Measurements from ENCODE around the gene PRKG1. TPM values are rescaled to one million over a fixed set of nuclear protein-coding genes. Genes with fewer than 3 reads are reported as not detected.
"Not testable (repeated sequence)": the region's sequence is repeated elsewhere in the genome, so short reads cannot be mapped to it uniquely, and the experiment has no call there.

The PRKG1 gene
- total RNA-seq, 1 experiment from 2014 or later = 10.4 TPM

DNA sequence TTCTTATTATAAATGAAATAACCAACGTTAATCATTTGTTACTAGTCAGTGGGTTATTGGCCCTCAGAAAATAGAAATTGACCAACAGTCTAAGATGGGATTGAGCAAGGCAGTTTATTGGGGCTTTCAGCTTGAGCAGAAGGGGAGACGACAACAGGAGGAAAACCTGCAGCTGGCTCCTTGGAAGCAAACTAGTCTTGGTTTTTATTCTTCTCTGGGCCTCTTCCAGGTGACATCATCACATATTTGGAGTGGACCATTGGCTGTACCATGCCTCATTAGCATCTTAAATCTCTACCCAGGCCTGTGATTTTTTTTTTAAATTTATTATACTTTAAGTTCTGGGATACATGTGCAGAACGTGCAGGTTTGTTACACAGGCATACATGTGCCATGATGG lies 684.1 kb downstream of the PRKG1 start:
- no peaks in the 10 kb centered on the region for H3K36me3 Mint-ChIP-seq (ENCODE audit: insufficient read depth in 1 of 3, low read depth in 3 of 3)
- H2BK120ac ChIP-seq (ENCODE audit: low read depth, low read length, poor library complexity, severe bottlenecking) = no peak overlapping the region
- no peaks in the 10 kb centered on the region for H3K4me1 ChIP-seq (ENCODE audit: insufficient read depth, low read length)
- H3K9ac ChIP-seq (ENCODE audit: extremely low read depth, insufficient read length, low read length) = no peak overlapping the region
- no peak overlapping the region for H3K23ac ChIP-seq (ENCODE audit: insufficient read length, low read depth, low read length)
- H4K91ac ChIP-seq (ENCODE audit: insufficient read length, low read depth, low read length) = no peak overlapping the region
- WGBS (ENCODE audit: extremely low coverage, insufficient read length, low lambda C conversion rate) = no CpG with 5 or more reads among the region's 3 CpGs
- H2BK15ac ChIP-seq (ENCODE audit: low read depth, low read length) = no peak overlapping the region
- no peak overlapping the region for H4K8ac ChIP-seq (replicated peaks; ENCODE audit: insufficient read length, low read depth, low read length)
- peaks cover 0 to 8% of the 10 kb centered on the region in 2 experiments; a peak in 3 of 4 replicates for H3K4me1 Mint-ChIP-seq
- no peak overlapping the region for H3T11ph ChIP-seq (ENCODE audit: low read length)
- H3K4ac ChIP-seq (ENCODE audit: low read depth, low read length) = no peak overlapping the region
- no peak overlapping the region for H2BK20ac ChIP-seq (ENCODE audit: low read depth, low read length, poor library complexity, severe bottlenecking)
- no peak for DNase-seq
- no peaks in the 10 kb centered on the region for H3K23me2 ChIP-seq (ENCODE audit: insufficient read length, low read depth, low read length, poor library complexity, severe bottlenecking)
- no peak for TF ChIP-seq CTCF (conservative IDR thresholded peaks at IDR 0.05)
- no peak overlapping the region for H2BK12ac ChIP-seq (ENCODE audit: insufficient read length, low read depth, low read length)
- H3K4me3 Mint-ChIP-seq = no peak overlapping the region
- no peak overlapping the region for H2AK5ac ChIP-seq (ENCODE audit: insufficient read length, low read length)
- H3K4me2 ChIP-seq (ENCODE audit: insufficient read depth, insufficient read length, low read length) = no peak overlapping the region
- H3K14ac ChIP-seq (ENCODE audit: insufficient read depth, low read length) = no peak overlapping the region
- H4K5ac ChIP-seq (ENCODE audit: insufficient read length, low read depth, low read length) = no peak overlapping the region
- no peaks in the 10 kb centered on the region for H3K9me3 ChIP-seq (ENCODE audit: control insufficient read depth, low read depth, low read length)
- H3K18ac ChIP-seq (ENCODE audit: insufficient read length, low read depth, low read length) = no peak overlapping the region
- H3K27me3 ChIP-seq (ENCODE audit: insufficient read depth, low read length) = no peaks in the 10 kb centered on the region
- no peaks in the 10 kb centered on the region for H3K79me1 ChIP-seq (ENCODE audit: insufficient read depth, low read depth, low read length, poor library complexity, severe bottlenecking)
- no peaks in the 10 kb centered on the region for H4K20me1 ChIP-seq (ENCODE audit: control insufficient read depth, insufficient read depth, insufficient read length)
- no peaks in the 10 kb centered on the region; a peak in 1 of 5 replicates for H3K9me3 Mint-ChIP-seq
- no peaks in the 10 kb centered on the region for H3K79me2 ChIP-seq (ENCODE audit: insufficient read depth, low read length)
- H2BK5ac ChIP-seq (ENCODE audit: insufficient read length, low read length) = no peak overlapping the region
- H3K56ac ChIP-seq (ENCODE audit: insufficient read length, low read depth, low read length) = no peak overlapping the region
- no peak overlapping the region for H2AFZ ChIP-seq (ENCODE audit: low read length)
- H3K27ac ChIP-seq (ENCODE audit: insufficient read length, low read depth, low read length) = no peak overlapping the region
- no peak overlapping the region for H3K27ac Mint-ChIP-seq
- H3K27me3 Mint-ChIP-seq (ENCODE audit: low read depth) = no peaks in the 10 kb centered on the region

DNA sequence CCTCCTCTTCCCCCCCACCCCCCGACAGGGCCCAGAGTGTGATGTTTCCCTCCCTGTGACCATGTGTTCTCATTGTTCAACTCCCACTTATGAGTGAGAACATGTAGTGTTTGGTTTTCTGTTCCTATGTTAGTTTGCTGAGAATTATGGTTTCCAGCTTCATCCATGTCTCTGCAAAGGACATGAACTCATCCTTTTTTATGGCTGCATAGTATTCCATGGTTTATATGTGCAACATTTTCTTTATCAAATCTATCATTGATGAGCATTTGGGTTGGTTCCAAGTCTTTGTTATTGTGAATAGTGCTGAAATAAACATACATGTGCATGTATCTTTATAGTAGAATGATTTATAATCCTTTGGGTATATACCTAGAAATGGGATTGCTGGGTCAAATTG lies 684.6 kb downstream of the PRKG1 start:
- H2AFZ ChIP-seq (ENCODE audit: low read length); H3K9me3 ChIP-seq (ENCODE audit: control insufficient read depth, low read depth, low read length); H4K5ac ChIP-seq (ENCODE audit: insufficient read length, low read depth, low read length); H4K8ac ChIP-seq (replicated peaks; ENCODE audit: insufficient read length, low read depth, low read length); H3K4ac ChIP-seq (ENCODE audit: low read depth, low read length); H3K4me1 Mint-ChIP-seq; H3T11ph ChIP-seq (ENCODE audit: low read length); H3K9me3 Mint-ChIP-seq; H3K79me1 ChIP-seq (ENCODE audit: insufficient read depth, low read depth, low read length, poor library complexity, severe bottlenecking); H3K4me1 ChIP-seq (ENCODE audit: insufficient read depth, low read length); H4K20me1 ChIP-seq (ENCODE audit: control insufficient read depth, insufficient read depth, insufficient read length); H3K27me3 Mint-ChIP-seq (ENCODE audit: low read depth); H3K79me2 ChIP-seq (ENCODE audit: insufficient read depth, low read length); H3K9ac ChIP-seq (ENCODE audit: extremely low read depth, insufficient read length, low read length); H2BK15ac ChIP-seq (ENCODE audit: low read depth, low read length); H3K23me2 ChIP-seq (ENCODE audit: insufficient read length, low read depth, low read length, poor library complexity, severe bottlenecking); H3K18ac ChIP-seq (ENCODE audit: insufficient read length, low read depth, low read length); H3K23ac ChIP-seq (ENCODE audit: insufficient read length, low read depth, low read length); H2BK12ac ChIP-seq (ENCODE audit: insufficient read length, low read depth, low read length); H3K27ac Mint-ChIP-seq; H3K56ac ChIP-seq (ENCODE audit: insufficient read length, low read depth, low read length); H2AK5ac ChIP-seq (ENCODE audit: insufficient read length, low read length); H2BK120ac ChIP-seq (ENCODE audit: low read depth, low read length, poor library complexity, severe bottlenecking); DNase-seq; H3K4me3 Mint-ChIP-seq; H3K27ac ChIP-seq (ENCODE audit: insufficient read length, low read depth, low read length); H2BK5ac ChIP-seq (ENCODE audit: insufficient read length, low read length); H3K4me2 ChIP-seq (ENCODE audit: insufficient read depth, insufficient read length, low read length); H3K14ac ChIP-seq (ENCODE audit: insufficient read depth, low read length); H2BK20ac ChIP-seq (ENCODE audit: low read depth, low read length, poor library complexity, severe bottlenecking); H4K91ac ChIP-seq (ENCODE audit: insufficient read length, low read depth, low read length); H3K27me3 ChIP-seq (ENCODE audit: insufficient read depth, low read length); H3K36me3 Mint-ChIP-seq (ENCODE audit: insufficient read depth in 1 of 3, low read depth in 3 of 3): not testable (repeated sequence)
- no CpG with 5 or more reads among the region's 1 CpG for WGBS (ENCODE audit: extremely low coverage, insufficient read length, low lambda C conversion rate)

Data from H9 (cell line).